ENCODE measurements around the gene SCG3. TPM values are rescaled to one million over a fixed set of nuclear protein-coding genes. Genes with fewer than 3 reads are reported as not detected.

The SCG3 gene
- total and polyA plus RNA-seq, 2 of the 13 experiments (the other 11 are each of a cell fraction or from before 2014, with no cell fraction given), result not detected

DNA sequence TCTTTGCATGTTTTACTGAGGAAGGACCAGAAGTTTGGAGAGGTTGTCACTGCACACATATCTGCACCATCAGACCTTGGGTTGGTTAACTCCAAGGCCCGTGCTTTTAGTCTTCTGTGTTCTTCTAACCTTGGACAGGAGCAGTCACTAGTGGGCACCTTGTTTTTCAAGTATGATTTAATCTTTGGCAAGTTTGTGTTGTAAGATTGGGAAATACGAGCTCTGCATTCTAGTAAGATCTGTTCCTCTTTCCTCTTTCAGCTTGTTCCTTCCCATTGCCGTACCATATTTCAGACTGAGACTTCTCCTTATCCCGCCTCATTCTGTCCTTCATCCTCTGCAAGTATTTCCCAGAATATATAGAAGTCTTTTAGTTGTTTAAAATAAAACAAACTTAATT lies 75.2 kb downstream of the SCG3 start:
- Histone ChIP-seq H3K27me3 (ENCODE audit: control insufficient read depth in 1 of 2, insufficient read depth in 2 of 2, low read length in 2 of 2) (peaks cover 4 to 44% of the 10 kb centered on the region in 2 experiments; a peak in 4 of 5 replicates), H3K27ac (ENCODE audit: extremely low read length, insufficient read depth, low read length) (no peak overlapping the region), H2AFZ (ENCODE audit: low read length) (no peak overlapping the region), H3K4me3 (replicated peaks in 1 of 3; ENCODE audit: insufficient read depth in 1 of 3, low read depth in 2 of 3, low read length in 3 of 3) (no peak overlapping the region), H4K20me1 (ENCODE audit: insufficient read depth, low read length) (no peaks in the 10 kb centered on the region), H3K79me2 (ENCODE audit: insufficient read depth, low read length) (no peaks in the 10 kb centered on the region), H3K4me1 (ENCODE audit: insufficient read depth, low read length) (no peaks in the 10 kb centered on the region), H3K36me3 (replicated peaks in 1 of 2; ENCODE audit: control insufficient read depth in 1 of 2, insufficient read depth in 2 of 2, low read length in 2 of 2) (no peaks in the 10 kb centered on the region), H3K4me2 (ENCODE audit: low read depth, low read length) (no peak overlapping the region), H3K9ac (ENCODE audit: insufficient read depth, low read depth, low read length) (no peak overlapping the region), H3K9me3 (ENCODE audit: low read length) (no peaks in the 10 kb centered on the region)
- FAIRE-seq (no peak), ATAC-seq (no peak), DNase-seq (ENCODE audit: low spot score) (no peak)
- intact Hi-C loops (cut with micrococcal nuclease; ENCODE audit: unreplicated experiment) (no loop called here), in situ Hi-C loops (cut with HindIII; ENCODE audit: extremely low pct_ligation_motif_present, low pct_unique_long_range_greater_than_20kb) (no loop called here)
- 26% methylated on average over 4 of the region's 4 CpGs for WGBS (ENCODE audit: low lambda C conversion rate)
- CTCF ChIA-PET (ENCODE audit: low intra/inter-chr PET ratio, low total read pairs), result no interaction called here
- POLR2A ChIA-PET, result no interaction called here
- no TSS peak for BruUV-seq (replicated peaks)
- TF ChIP-seq ZSCAN21 (CRISPR knock-in tag; IDR thresholded peaks at IDR 0.05; ENCODE audit: borderline replicate concordance), result no peak
- no peak for TF ChIP-seq ZNF792 (CRISPR knock-in tag; IDR thresholded peaks at IDR 0.05)
- no peak for TF ChIP-seq NFIB (CRISPR knock-in tag; IDR thresholded peaks at IDR 0.05; ENCODE audit: borderline replicate concordance)
- TF ChIP-seq, protein P1, sequence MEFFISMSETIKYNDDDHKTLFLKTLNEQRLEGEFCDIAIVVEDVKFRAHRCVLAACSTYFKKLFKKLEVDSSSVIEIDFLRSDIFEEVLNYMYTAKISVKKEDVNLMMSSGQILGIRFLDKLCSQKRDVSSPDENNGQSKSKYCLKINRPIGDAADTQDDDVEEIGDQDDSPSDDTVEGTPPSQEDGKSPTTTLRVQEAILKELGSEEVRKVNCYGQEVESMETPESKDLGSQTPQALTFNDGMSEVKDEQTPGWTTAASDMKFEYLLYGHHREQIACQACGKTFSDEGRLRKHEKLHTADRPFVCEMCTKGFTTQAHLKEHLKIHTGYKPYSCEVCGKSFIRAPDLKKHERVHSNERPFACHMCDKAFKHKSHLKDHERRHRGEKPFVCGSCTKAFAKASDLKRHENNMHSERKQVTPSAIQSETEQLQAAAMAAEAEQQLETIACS (CRISPR knock-in tag; IDR thresholded peaks at IDR 0.05), result no peak
- no peak for TF ChIP-seq PLRG1 (conservative IDR thresholded peaks at IDR 0.05)
- TF ChIP-seq HCFC1 (IDR thresholded peaks at IDR 0.05; ENCODE audit: low read depth, low read length), result no peak
- TF ChIP-seq REXO4 (CRISPR knock-in tag; IDR thresholded peaks at IDR 0.05; ENCODE audit: borderline replicate concordance), result no peak
- no peak for TF ChIP-seq NCOR1 (IDR thresholded peaks at IDR 0.05; ENCODE audit: borderline replicate concordance, low read length)

DNA sequence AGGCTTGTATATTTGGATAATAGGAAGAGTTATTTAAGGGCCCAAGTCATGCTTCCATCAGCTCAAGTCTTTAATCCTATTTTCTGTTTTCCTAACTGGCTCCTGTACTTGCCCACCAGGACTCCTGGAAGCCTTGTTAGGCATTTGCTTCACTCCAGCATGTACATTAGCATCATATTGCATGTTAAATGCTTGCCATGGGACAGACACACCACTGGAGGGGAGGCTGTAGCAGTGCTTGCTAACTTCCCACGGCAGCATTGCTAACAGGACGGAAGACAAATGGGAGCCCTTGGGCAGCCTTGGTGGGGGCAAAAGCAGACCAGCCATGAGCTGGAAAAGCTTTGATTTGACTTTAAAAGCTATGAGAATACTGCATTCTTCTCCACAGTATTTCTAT lies 76.1 kb downstream of the SCG3 start:
- H2AFZ ChIP-seq (ENCODE audit: low read length), result no peak overlapping the region
- WGBS (ENCODE audit: low lambda C conversion rate), result 27% methylated on average over 2 of the region's 2 CpGs
- ATAC-seq (no peak), FAIRE-seq (no peak), DNase-seq (ENCODE audit: low spot score) (no peak)
- H3K36me3 ChIP-seq (replicated peaks in 1 of 2; ENCODE audit: control insufficient read depth in 1 of 2, insufficient read depth in 2 of 2, low read length in 2 of 2), result no peaks in the 10 kb centered on the region
- H3K4me3 ChIP-seq (replicated peaks in 1 of 3; ENCODE audit: insufficient read depth in 1 of 3, low read depth in 2 of 3, low read length in 3 of 3), result no peak overlapping the region
- H4K20me1 ChIP-seq (ENCODE audit: insufficient read depth, low read length), result no peaks in the 10 kb centered on the region
- peaks cover 3 to 37% of the 10 kb centered on the region in 2 experiments; a peak in 3 of 5 replicates for H3K27me3 ChIP-seq (ENCODE audit: control insufficient read depth in 1 of 2, insufficient read depth in 2 of 2, low read length in 2 of 2)
- no peaks in the 10 kb centered on the region for H3K79me2 ChIP-seq (ENCODE audit: insufficient read depth, low read length)
- no peaks in the 10 kb centered on the region for H3K4me1 ChIP-seq (ENCODE audit: insufficient read depth, low read length)
- in situ Hi-C loops (cut with HindIII; ENCODE audit: extremely low pct_ligation_motif_present, low pct_unique_long_range_greater_than_20kb), result no loop called here
- no peak overlapping the region for H3K9ac ChIP-seq (ENCODE audit: insufficient read depth, low read depth, low read length)
- intact Hi-C loops (cut with micrococcal nuclease; ENCODE audit: unreplicated experiment), result no loop called here
- H3K9me3 ChIP-seq (ENCODE audit: low read length), result no peaks in the 10 kb centered on the region
- H3K27ac ChIP-seq (ENCODE audit: extremely low read length, insufficient read depth, low read length), result no peak overlapping the region
- BruUV-seq (replicated peaks), result no TSS peak
- H3K4me2 ChIP-seq (ENCODE audit: low read depth, low read length), result no peak overlapping the region
- POLR2A ChIA-PET, result no interaction called here
- CTCF ChIA-PET (ENCODE audit: low intra/inter-chr PET ratio, low total read pairs), result no interaction called here
- no peak for TF ChIP-seq PHF8 (CRISPR knock-in tag; IDR thresholded peaks at IDR 0.05)
- no peak for TF ChIP-seq PRPF4 (IDR thresholded peaks at IDR 0.05; ENCODE audit: low read depth, low read length, poor library complexity, severe bottlenecking)
- no peak for TF ChIP-seq ZNF687 (CRISPR knock-in tag; IDR thresholded peaks at IDR 0.05)
- no peak for TF ChIP-seq DNMT3B (CRISPR knock-in tag; conservative IDR thresholded peaks at IDR 0.05)
- TF ChIP-seq HNF4G (IDR thresholded peaks at IDR 0.05; ENCODE audit: borderline replicate concordance, low read depth, low read length), result no peak
- no peak for TF ChIP-seq HNF4G (CRISPR knock-in tag; IDR thresholded peaks at IDR 0.05; ENCODE audit: borderline replicate concordance, low read depth)
